GM12874 (cell line): ENCODE data around the gene RPA1.
A peak's percentile ranks its signal among the peaks of the same experiment; 100 is the strongest.

ENCODE experiments used
- TF ChIP-seq, protein P1 (sequence below): IDR thresholded peaks from 2 replicates; pipeline ENCODE4 v1.5.1; 2011; ENCODE audit warnings: low read depth, mild to moderate bottlenecking, control low read depth, low read length, moderate library complexity; ENCODE audit not compliant: insufficient read depth

The RPA1 gene

DNA sequence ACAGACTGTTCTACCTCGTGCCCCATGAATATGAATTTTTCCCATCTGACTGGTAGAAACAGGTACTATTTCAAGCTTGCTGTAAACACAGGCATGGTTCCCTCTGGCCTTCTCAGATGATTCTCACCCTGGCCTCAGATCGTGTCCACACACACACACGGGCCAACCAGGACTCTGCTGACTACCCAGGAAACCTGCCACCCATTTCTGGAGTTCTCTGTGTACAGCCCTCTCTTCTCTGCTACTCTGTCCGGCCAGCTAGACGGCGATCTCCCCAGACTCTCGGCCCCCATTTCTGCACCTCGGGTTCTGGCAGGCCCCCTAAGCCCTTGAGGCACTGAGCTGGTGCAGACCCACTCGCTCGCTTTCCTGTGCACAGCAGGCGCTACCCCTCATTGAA lies 31.2 kb downstream of the RPA1 start:
- TF ChIP-seq, protein P1, sequence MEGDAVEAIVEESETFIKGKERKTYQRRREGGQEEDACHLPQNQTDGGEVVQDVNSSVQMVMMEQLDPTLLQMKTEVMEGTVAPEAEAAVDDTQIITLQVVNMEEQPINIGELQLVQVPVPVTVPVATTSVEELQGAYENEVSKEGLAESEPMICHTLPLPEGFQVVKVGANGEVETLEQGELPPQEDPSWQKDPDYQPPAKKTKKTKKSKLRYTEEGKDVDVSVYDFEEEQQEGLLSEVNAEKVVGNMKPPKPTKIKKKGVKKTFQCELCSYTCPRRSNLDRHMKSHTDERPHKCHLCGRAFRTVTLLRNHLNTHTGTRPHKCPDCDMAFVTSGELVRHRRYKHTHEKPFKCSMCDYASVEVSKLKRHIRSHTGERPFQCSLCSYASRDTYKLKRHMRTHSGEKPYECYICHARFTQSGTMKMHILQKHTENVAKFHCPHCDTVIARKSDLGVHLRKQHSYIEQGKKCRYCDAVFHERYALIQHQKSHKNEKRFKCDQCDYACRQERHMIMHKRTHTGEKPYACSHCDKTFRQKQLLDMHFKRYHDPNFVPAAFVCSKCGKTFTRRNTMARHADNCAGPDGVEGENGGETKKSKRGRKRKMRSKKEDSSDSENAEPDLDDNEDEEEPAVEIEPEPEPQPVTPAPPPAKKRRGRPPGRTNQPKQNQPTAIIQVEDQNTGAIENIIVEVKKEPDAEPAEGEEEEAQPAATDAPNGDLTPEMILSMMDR: no peak

DNA sequence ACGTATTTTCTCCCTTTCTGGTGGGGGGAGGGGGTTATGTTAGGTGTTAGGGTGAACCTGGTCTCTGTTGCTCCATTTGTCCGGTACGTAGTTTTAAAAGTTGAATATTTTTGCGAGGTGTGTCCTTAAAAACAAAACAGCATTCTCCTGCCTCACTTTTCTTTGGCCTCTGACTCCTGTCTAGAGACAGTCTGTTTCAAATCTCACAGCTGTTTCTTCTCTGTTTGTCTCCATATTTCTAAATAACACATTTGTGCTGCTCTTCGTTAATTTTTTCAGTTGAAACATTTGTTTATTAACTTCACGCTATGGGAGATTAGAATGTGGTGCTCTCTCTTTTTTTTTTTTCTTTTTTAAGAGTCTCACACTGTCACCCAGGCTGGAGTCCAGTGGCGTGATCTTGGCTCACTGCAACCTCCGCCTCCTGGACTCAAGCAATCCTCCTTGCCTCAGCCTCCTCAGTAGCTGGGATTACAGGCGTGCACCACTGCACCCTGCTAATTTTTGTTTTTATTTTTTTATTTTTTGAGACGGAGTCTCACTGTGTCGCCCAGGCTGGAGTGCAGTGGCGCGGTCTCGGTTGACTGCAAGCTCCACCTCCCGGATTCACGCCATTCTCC lies 31.7 kb downstream of the RPA1 start:
- TF ChIP-seq, protein P1: no peak

DNA sequence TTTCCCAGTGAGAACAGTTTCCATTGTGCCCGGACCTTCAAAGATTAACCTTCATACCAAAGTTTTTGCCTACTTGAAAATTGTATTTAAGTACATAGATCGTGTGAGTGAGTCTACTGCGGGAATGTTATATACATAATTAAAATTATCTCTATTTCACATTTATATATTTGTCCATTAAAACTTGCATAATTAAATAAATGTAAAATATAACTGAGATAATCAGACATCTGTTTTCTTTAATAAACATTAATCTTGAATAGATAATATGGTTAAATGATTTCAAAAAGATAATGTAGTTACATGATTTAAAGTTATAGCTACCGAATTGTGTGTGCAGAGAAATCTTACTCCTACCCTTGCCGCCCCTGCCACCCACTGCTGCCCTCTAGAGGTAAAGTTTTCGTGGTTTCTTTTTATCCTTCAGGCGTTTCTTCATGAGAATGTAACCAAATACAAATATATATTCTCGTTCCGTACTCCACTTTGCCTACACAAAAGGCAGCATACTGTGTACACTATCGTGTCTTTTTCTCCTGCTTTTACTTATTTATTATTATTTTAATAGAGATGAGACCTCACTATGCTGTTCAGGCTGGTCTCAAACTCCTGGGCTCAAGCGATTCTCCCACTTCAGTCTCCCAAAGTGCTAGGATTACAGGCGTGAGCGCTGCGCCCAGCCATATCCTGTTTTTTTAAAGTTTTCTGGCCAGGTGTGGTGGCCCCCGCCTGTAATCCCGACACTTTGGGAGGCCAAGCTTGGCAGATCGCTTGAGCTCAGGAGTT lies 35.6 kb downstream of the RPA1 start:
- TF ChIP-seq, protein P1: peak; percentile 59

DNA sequence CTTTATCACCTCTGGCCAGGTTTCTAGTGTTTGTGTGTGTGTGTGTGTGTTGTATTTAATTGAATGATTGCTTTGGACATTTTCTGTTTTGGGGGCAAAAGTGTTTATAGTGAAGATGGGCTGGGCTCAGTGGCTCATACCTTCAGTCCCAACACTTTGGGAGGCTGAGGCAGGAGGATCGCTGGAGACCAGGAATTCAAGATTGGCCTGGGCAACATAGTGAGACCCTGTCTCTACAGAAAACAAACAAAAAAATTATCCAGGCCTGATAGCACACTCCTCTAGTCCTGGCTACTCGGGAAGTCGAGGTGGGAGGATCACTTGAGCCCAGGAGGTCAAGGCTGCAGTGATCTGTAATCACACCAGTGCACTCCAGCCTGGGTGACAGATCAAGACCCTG lies 37.5 kb downstream of the RPA1 start:
- TF ChIP-seq, protein P1: no peak

DNA sequence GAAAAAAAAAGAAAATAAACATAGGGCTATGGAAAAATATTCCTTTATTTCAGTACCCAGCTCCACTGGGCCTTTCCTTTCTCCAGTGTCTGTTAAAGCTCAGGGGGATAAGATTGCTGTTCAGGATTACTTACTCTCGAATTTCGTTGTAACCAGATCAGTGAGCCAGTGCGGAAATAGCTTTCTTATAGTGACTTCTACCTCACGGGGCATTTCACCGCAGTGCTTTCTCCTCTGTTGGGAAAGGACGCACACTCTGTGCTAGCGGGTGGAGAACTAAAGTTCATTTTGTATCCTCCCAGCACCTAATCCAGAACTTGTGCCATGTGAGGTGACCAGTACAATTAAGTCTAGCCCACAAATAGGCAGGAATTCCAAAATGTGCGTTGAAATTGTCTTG lies 38.3 kb downstream of the RPA1 start:
- TF ChIP-seq, protein P1: no peak

DNA sequence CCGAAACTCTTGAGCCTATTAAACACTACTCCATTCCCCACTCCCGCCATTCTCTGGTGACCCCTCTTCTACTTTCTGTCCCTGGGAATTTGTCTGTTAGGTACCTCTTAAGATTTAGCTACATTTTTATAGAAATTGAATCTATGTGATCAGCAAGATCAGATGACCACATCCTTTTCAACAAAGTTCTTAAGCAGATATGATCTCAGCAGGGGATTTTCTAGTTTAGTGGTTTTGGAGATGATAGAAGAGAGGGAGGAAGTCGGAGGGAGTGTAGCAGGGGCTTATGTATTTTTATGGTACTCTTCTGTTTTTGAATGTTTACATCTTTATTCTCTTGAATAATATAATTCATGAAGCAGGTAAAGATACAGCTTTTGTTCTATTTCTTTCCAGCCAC lies 40.8 kb downstream of the RPA1 start:
- TF ChIP-seq, protein P1: no peak

DNA sequence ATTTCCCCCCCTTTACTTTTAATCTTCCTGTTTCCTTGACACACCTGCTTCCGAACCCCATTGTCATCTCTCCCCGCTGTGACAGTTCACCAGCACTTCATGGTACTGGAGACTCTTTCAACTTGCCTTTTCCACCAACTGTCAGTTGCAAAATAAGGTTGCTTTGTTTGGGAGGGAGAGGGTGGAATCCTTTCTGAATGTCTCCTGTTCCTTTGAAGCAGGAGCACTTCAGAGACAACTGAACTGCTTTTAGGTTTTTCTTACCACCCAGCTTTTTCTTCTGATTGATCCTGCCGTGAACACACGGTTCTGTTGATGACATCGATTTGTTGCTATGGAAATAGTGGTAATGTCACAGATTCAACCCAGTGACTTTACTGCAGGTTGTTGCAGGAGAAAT lies 42.0 kb downstream of the RPA1 start:
- TF ChIP-seq, protein P1: no peak
